ENCODE measurements around the gene NPTN.

DNA sequence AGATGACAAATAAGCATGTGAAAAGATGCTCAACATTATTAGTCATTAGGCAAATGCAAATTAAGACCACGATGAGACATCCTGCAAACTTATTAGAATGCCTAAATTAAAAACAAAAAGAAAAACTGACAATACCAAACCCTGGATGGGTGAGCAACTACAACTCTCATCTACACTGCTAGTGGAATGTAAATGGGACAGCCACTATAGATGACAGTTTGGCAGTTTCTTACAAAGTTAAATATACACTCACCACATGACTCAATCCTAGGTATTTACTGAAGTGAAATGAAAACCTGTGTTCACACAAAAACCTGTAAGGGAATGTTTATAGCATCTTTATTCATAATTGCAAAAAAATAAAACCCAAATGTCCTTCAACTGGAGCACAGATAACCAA is 74.7 kb downstream of the NPTN start:
- TF ChIP-seq, protein P1, sequence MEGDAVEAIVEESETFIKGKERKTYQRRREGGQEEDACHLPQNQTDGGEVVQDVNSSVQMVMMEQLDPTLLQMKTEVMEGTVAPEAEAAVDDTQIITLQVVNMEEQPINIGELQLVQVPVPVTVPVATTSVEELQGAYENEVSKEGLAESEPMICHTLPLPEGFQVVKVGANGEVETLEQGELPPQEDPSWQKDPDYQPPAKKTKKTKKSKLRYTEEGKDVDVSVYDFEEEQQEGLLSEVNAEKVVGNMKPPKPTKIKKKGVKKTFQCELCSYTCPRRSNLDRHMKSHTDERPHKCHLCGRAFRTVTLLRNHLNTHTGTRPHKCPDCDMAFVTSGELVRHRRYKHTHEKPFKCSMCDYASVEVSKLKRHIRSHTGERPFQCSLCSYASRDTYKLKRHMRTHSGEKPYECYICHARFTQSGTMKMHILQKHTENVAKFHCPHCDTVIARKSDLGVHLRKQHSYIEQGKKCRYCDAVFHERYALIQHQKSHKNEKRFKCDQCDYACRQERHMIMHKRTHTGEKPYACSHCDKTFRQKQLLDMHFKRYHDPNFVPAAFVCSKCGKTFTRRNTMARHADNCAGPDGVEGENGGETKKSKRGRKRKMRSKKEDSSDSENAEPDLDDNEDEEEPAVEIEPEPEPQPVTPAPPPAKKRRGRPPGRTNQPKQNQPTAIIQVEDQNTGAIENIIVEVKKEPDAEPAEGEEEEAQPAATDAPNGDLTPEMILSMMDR (conservative IDR thresholded peaks at IDR 0.05 in 1 of 2, IDR thresholded peaks at IDR 0.05 in 1 of 2; ENCODE audit: low read depth in 1 of 2, low read length in 2 of 2): no peak
- no peak for TF ChIP-seq EZH2 (IDR thresholded peaks at IDR 0.05; ENCODE audit: low read length, missing control alignments)
